Loucy (cell line): ENCODE data around the gene DNM1.

Source experiments
- CTCF ChIP-seq: fragments of 200-600 bp; sonication (generic); conservative IDR thresholded peaks from 2 replicates; pipeline ENCODE4 v1.5.1; 2014; ENCODE audit warnings: mild to moderate bottlenecking, antibody characterized with exemption, low read length
- EZH2phosphoT487 ChIP-seq: fragments of 200-600 bp; IDR thresholded peaks from 2 replicates; pipeline ENCODE4 v1.6.1; 2018; ENCODE audit warnings: antibody characterized with exemption, mild to moderate bottlenecking, moderate library complexity, borderline replicate concordance

DNA sequence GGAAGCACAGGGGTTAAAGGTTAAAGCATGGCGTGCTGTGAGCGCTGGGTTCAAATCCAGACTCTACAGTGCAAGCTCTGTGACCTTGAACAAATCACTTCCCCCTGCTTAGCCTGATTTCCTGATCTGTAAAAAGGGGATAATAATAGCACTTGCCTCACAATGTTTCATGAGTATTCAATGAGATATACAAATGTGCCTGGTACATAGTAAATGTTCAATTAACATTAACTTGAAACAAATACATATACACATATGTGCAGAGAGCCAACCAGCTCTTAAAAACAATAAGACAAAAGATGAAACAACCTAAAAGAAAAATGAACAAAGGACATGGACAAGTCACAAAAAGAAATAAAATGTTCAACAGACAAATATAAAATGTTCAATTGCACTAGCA lies 15.8 kb upstream of the DNM1 start:
- no peak for TF ChIP-seq CTCF
- no peak for TF ChIP-seq EZH2phosphoT487
